Activated naive CD8-positive, alpha-beta T cell treated with anti-CD3 and anti-CD28 coated beads, Interleukin-2, amount 10 ng/mL, durations not matched to agents 7 days and 5 days (primary cell): Measurements from ENCODE around the gene TAF4. TPM values are rescaled to one million over a fixed set of nuclear protein-coding genes. Genes with fewer than 3 reads are reported as not detected.
"Not testable (repeated sequence)": the region's sequence is repeated elsewhere in the genome, so short reads cannot be mapped to it uniquely, and the experiment has no call there.

Experiments used
- ATAC-seq: fragments of 150-1000 bp; cut with Tn5 transposase; one replicate; pipeline ENCODE4 v1.10.0; 2021; ENCODE audit warnings: low read depth, moderate library complexity
- POLR2A ChIA-PET: fragments of 350-600 bp; sonication (Branson Sonifier 250); formaldehyde crosslinking; loops from one replicate; lab custom pipeline; 2021; ENCODE audit warnings: antibody characterized with exemption; lab: Charles Lee
- DNase-seq: peaks from one replicate; pipeline ENCODE4 v3.0.0; 2021
- H3K27ac Mint-ChIP-seq: one replicate; pipeline ENCODE4 v1.8.0; 2022; ENCODE audit warnings: mild to moderate bottlenecking, mixed read lengths
- H3K27me3 Mint-ChIP-seq: one replicate; pipeline ENCODE4 v1.8.0; 2022; ENCODE audit warnings: mild to moderate bottlenecking, moderate library complexity, mixed read lengths
- H3K36me3 Mint-ChIP-seq: one replicate; pipeline ENCODE4 v1.8.0; 2021; ENCODE audit warnings: mild to moderate bottlenecking, mixed read lengths
- H3K4me1 Mint-ChIP-seq: one replicate; pipeline ENCODE4 v1.8.0; 2021; ENCODE audit warnings: mixed read lengths
- H3K4me3 Mint-ChIP-seq: one replicate; pipeline ENCODE4 v1.8.0; 2022; ENCODE audit warnings: mild to moderate bottlenecking, moderate library complexity, mixed read lengths
- H3K9me3 Mint-ChIP-seq: one replicate; pipeline ENCODE4 v1.8.0; 2021; ENCODE audit warnings: mixed read lengths
- total RNA-seq, 2 experiments: library from RNA; stranded (reverse); gene quantifications; one replicate each; pipeline ENCODE4 v1.2.3, GENCODE V29; 2021

Gene TAF4
- total RNA-seq, 2 experiments from 2014 or later = 22.6 to 23.8 TPM

DNA sequence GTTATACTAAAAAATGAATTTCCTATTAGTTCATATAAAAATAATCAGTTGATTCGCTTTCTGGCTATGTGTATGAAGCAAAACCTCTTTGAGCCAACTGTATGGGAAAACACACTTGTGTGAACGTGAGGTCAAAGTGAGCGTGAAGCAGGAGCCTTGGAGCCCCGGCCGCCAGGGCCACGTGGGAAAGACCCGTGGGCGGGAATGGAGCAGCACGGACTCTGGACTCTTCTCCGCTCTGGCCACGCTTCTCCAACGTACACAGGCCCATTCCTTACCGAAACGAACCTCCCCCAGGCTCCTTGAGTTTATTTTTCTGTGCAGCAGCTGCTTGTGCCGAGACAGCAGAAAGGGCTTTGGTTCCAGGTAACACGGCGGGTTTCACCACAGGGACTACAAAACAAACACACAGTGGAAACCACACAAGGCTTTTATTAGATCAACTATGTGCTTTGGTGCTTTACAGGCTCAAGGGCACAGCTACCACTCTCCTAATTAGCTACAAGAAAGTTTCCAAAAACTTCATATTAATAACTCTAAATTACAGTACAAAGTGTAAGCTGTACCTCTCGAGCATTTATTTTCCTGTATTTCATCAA, 62.7 kb downstream of the TAF4 start:
- Mint-ChIP-seq H3K36me3 (peaks cover 10% of the 10 kb centered on the region), H3K27me3 (no peaks in the 10 kb centered on the region), H3K4me3 (no peak overlapping the region), H3K27ac (no peak overlapping the region), H3K4me1 (no peaks in the 10 kb centered on the region), H3K9me3 (no peaks in the 10 kb centered on the region)
- DNase-seq = no peak
- POLR2A ChIA-PET = interaction anchor here (0.6 kb wide), 1 partner anchor 140 kb away, joined by 3 read pairs; the partner anchor contains the start of genes PSMA7 and SS18L1
- ATAC-seq = no peak

DNA sequence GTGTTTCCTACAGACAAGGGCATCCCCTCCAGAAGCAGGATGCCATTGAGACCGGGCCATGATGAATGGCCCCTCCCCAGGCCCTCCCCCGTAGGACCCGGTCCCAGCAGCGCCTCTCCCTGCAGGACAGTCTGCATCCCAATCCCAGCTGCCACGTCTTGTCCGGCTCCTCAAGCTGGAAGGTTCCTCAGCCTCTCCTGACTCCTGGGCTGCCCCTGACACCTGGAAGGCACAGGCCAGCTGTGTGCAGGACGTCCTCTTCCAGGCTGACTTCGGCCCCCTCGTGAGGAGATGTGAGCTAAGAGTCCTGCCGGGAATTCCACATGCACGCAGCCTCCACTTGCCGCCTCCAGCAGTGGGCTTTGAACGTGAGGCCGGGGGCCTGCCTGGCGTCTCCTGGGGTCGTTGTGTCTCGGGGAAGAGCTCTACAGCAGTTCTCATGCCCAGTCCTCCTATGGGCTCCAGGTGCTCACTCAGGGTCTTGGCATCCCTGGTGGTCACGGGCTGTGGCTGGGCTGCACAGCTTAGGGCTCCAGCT, 64.4 kb downstream of the TAF4 start:
- Mint-ChIP-seq H3K27ac (no peak overlapping the region), H3K4me3 (no peak overlapping the region), H3K9me3 (no peaks in the 10 kb centered on the region), H3K4me1 (no peaks in the 10 kb centered on the region), H3K36me3 (peaks cover 18% of the 10 kb centered on the region), H3K27me3 (no peaks in the 10 kb centered on the region)
- no peak for ATAC-seq
- no peak for DNase-seq
- POLR2A ChIA-PET = no interaction called here

DNA sequence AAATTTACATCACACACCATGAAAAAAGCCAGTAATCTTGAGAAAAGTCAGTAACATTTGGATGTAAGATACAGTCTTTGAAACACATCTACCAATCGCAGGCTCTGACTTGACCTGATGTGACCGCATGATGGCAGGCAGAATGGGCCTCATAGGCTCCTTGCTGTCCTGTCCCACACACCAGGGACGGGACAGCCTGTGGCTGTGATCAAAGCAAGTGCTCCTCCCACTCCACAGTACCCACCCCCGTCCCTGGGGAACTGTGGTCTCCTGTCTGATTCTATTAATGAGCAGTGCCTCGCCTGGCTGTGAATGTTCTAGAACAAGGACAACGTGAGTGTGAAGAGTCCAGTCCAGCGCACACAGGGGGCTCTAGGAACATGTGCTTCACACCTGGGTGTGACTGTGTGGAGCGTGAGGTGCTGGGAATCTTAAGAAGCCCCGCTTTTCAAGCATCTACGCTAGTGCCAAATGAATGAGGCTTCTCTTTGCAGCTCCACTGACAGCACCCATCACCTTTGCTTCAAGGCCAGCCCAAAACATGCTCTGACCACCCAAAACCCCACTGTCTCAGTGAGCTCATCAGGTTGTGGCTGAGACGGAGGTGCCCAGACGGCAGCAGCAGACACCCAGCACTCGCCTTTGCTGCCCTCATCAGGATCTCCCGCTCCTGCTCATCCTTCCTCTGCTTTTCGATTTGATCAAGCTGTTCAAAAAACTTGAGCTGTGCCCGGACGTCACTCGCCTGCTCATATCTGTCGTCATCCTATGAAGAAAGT, 67.1 kb downstream of the TAF4 start:
- H3K36me3 Mint-ChIP-seq = peaks cover 33% of the 10 kb centered on the region
- H3K27ac Mint-ChIP-seq = no peak overlapping the region
- no peaks in the 10 kb centered on the region for H3K9me3 Mint-ChIP-seq
- DNase-seq (no peak), ATAC-seq (no peak)
- H3K27me3 Mint-ChIP-seq = no peaks in the 10 kb centered on the region
- POLR2A ChIA-PET = no interaction called here
- no peaks in the 10 kb centered on the region for H3K4me1 Mint-ChIP-seq
- no peak overlapping the region for H3K4me3 Mint-ChIP-seq

DNA sequence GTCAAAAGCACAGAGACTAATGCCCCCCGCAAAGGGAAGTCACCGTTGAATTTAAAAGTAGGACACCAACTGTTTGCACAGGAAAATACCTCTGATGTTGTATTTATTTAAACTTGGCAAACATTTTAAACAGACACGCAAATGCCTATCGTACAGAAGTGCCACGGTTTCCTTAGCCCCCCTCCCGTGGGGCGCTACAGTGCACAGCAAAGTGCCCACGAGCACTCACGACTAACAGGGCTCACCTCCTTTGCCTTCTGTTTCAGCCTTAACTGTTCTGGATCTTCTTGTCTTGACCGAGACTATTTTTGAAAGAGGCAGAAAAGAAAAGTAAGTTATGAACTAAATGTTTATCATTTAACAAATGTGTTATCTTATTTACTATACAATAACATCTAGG, 67.8 kb downstream of the TAF4 start:
- Mint-ChIP-seq H3K9me3 (no peaks in the 10 kb centered on the region), H3K4me3 (no peak overlapping the region), H3K4me1 (no peaks in the 10 kb centered on the region), H3K27me3 (no peaks in the 10 kb centered on the region), H3K36me3 (peaks cover 40% of the 10 kb centered on the region), H3K27ac (no peak overlapping the region)
- ATAC-seq (no peak), DNase-seq (no peak)
- POLR2A ChIA-PET = no interaction called here

DNA sequence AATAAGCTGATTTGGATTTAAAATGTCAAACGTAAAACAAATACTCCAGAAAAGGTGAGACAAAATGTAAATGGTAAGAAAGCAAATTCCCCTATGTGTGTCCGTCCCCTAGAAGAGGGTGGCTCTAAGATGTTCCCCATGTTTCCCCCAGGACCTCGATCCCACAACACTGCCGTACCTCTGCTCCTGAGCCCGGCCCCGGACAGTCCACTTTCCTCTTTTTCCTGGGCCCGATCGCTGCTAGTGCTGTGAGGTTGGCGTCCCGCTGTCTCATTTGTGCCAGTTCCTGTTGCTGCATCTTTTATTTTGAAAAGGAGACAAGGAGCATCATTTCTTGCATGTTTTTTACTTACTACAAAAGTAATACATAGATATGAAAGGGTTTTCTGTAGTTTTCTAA, 68.3 kb downstream of the TAF4 start:
- no peaks in the 10 kb centered on the region for H3K4me1 Mint-ChIP-seq
- ATAC-seq (no peak), DNase-seq (no peak)
- H3K27me3 Mint-ChIP-seq = no peaks in the 10 kb centered on the region
- no peak overlapping the region for H3K4me3 Mint-ChIP-seq
- H3K9me3 Mint-ChIP-seq = no peaks in the 10 kb centered on the region
- POLR2A ChIA-PET = no interaction called here
- no peak overlapping the region for H3K27ac Mint-ChIP-seq
- H3K36me3 Mint-ChIP-seq = peaks cover 45% of the 10 kb centered on the region

DNA sequence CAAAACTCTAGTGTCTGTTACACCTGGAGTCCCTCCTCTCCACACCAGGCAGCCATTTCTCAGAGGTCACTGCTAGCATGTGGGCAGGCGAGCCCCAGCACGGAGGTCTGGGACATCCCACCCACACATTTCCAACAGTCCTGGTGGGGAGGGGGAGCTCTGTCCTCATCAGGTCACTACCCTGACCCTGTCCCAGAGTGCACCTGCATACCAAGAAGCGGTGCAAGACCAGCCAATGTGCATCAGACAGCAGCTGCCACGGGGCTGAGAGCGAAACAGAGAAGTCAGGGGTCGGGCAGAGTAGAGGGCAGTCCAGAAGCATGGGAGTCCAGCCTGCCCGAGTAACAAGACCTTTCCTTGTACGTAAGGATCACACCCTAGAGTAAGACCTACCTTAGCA, 71.1 kb downstream of the TAF4 start:
- no peak overlapping the region for H3K4me3 Mint-ChIP-seq
- peaks cover 12% of the 10 kb centered on the region for H3K9me3 Mint-ChIP-seq
- no peak for DNase-seq
- POLR2A ChIA-PET = no interaction called here
- no peak for ATAC-seq
- H3K27me3 Mint-ChIP-seq = no peaks in the 10 kb centered on the region
- no peak overlapping the region for H3K27ac Mint-ChIP-seq
- peaks cover 65% of the 10 kb centered on the region for H3K36me3 Mint-ChIP-seq
- no peaks in the 10 kb centered on the region for H3K4me1 Mint-ChIP-seq

DNA sequence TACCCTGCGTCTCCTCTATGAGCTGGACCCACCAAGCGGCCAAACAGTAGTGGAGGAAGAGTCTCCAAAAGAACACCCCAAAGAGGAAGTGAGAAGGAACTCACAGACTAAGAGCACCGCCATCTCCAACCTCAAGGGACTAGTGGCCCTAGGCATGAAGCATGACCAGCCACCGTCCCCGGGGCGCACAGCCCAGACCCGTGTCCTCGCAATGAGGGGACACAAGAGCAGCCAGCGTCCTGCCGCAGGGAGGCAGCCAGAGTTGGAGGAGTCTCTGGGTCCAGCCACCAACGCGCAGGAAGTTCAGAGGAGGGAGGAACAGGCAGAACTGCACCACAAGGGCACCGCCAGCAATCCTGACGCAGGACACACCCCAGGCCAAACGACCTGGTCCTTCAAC, 72.6 kb downstream of the TAF4 start:
- no peak overlapping the region for H3K27ac Mint-ChIP-seq

DNA sequence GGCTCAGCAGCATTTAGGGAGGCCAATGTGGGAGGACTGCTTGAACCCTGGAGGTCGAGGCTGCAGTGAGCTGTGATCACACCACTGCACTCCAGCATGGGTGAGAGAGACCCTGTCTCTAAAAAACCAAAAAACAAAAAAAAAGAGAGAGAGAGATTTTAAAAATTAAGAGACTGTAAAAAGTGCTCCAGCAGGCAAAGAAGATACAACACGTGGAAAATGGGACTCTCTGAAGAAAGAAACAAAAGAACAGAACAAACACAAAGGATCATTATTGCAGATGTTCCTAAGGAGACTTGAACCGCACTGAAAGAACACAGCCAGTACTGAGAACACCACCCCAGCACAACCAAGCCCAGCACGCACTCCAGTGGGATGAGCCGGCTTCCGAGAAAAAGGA, 74.2 kb downstream of the TAF4 start:
- no peak for DNase-seq
- ATAC-seq = no peak
- no peak overlapping the region for H3K27ac Mint-ChIP-seq
- peaks cover 1% of the 10 kb centered on the region for H3K4me1 Mint-ChIP-seq
- peaks cover 82% of the 10 kb centered on the region for H3K36me3 Mint-ChIP-seq
- H3K9me3 Mint-ChIP-seq = peaks cover 20% of the 10 kb centered on the region
- no peaks in the 10 kb centered on the region for H3K27me3 Mint-ChIP-seq
- POLR2A ChIA-PET = no interaction called here
- H3K4me3 Mint-ChIP-seq = no peak overlapping the region

More for the DNA sequence above, 72.6 kb downstream of the TAF4 start:
- peaks cover 75% of the 10 kb centered on the region for H3K36me3 Mint-ChIP-seq
- no peak overlapping the region for H3K4me3 Mint-ChIP-seq
- no peak for DNase-seq
- ATAC-seq = no peak
- H3K27me3 Mint-ChIP-seq = no peaks in the 10 kb centered on the region
- peaks cover 13% of the 10 kb centered on the region for H3K9me3 Mint-ChIP-seq
- H3K4me1 Mint-ChIP-seq = no peaks in the 10 kb centered on the region
- POLR2A ChIA-PET = no interaction called here

DNA sequence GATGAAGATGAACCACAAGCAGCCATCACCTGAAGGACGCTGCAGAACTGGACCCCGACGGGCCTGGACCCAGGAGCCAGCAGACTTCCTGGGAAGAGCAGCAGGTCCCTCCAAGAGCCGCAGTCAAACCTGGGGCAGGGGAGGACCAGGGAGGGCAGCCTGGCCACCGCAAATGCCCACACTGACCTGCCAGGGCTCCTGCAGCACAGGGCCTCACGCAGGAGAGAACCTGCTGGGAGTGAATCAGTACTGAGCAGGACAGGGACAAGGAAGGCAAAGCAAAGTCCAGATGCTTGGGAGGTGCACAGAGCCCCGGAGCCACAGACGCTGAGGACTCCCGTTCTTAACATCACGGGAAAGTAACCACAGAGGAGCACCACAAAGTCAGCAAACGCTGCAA, 75.2 kb downstream of the TAF4 start:
- Mint-ChIP-seq H3K4me3 (no peak overlapping the region), H3K27me3 (no peaks in the 10 kb centered on the region), H3K27ac (no peak overlapping the region), H3K36me3 (peaks cover 83% of the 10 kb centered on the region), H3K4me1 (peaks cover 1% of the 10 kb centered on the region), H3K9me3 (peaks cover 21% of the 10 kb centered on the region)
- ATAC-seq = no peak
- POLR2A ChIA-PET = no interaction called here
- DNase-seq = no peak

DNA sequence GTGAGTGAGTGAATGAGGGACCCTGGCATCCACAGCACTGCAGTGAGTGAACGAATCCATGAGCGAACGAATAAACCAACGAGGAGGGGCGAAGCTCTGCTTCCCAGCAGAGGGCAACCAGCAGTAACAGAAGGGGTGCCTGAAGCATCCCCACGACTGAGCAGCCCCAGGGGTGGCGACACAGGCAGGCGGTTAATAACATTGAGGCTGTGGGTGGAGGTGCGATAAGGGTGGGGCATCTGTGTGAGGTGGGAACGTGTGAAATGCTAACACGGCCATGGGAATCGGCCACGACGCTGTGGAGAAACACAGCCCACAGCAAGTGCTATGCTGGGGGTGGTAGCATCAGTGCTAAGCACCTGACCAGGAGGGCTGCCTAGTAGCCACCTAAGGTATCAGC, 75.9 kb downstream of the TAF4 start:
- DNase-seq (no peak), ATAC-seq (no peak)
- Mint-ChIP-seq H3K27ac (no peak overlapping the region), H3K4me3 (no peak overlapping the region), H3K27me3 (no peaks in the 10 kb centered on the region), H3K36me3 (peaks cover 77% of the 10 kb centered on the region), H3K9me3 (peaks cover 21% of the 10 kb centered on the region), H3K4me1 (peaks cover 1% of the 10 kb centered on the region)
- POLR2A ChIA-PET = no interaction called here

DNA sequence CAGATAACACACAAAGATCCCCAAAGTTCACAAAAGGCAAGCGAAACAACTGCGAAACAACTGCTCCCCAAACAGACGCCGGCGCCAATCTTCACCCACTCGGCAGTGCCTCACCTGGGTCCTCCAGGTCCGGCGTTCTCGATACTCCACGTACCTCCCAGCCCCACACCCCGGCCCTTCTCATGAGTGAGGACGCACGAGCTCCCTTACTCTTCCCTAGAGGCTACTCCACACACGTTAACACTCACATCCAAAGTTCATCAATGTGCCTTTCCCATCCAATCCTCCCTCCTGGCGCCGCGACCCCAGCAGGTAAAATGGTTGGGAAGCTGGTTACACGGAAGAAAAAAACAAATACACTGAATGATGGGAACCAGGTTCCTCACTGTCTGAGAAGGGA, 77.0 kb downstream of the TAF4 start:
- Mint-ChIP-seq H3K4me1 (peaks cover 1% of the 10 kb centered on the region), H3K36me3 (peaks cover 76% of the 10 kb centered on the region), H3K27ac (no peak overlapping the region), H3K27me3 (no peaks in the 10 kb centered on the region), H3K9me3 (peaks cover 26% of the 10 kb centered on the region), H3K4me3 (no peak overlapping the region)
- DNase-seq (no peak), ATAC-seq (no peak)
- POLR2A ChIA-PET = no interaction called here

DNA sequence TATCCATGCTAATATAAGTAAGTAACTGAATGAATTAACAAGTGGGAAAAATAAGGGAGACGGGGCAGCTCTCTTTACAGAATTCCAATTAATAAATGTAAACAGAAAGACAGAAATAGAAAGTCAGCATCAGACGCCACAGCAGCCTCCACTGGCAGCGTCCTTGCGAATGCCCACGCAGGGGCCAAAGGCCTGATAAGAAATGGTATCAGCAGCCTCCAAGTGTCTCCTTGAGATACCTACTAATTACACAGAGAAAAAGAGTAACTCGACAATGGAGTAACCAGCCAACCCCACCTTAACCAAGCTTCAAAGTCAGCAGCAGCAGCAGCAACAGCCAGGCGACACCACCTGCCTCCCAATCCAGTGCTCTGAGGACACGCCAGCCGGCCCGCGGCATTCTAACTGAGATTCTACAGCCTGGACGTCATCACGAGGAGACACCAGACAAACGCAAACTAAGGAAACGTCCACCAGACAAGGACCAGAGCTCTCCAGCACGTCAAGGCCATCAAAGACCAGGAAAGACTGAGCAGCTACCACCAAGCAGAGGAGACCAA, 78.8 kb downstream of the TAF4 start:
- ATAC-seq = no peak

DNA sequence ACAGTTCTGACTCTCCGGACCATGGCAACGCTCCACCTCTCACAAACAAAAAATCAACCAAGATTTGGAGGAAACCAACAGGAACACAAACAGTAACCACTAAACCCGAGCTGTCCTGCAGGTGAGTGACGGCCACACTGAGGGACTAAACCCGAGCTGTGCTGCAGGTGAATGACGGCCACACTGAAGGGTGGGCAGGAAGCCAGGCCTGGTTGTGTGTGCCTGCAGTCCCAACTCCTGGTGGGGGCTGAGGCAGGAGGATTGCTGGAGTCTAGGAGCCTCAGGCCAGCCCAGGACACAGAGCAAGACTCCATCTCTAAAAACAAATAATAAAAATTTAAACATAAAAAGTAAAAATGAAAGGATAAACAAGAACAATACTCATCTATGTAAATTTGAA, 80.6 kb downstream of the TAF4 start:
- Mint-ChIP-seq H3K27ac (no peak overlapping the region), H3K27me3 (no peaks in the 10 kb centered on the region), H3K4me1 (peaks cover 5% of the 10 kb centered on the region), H3K9me3 (peaks cover 24% of the 10 kb centered on the region), H3K36me3 (peaks cover 67% of the 10 kb centered on the region), H3K4me3 (no peak overlapping the region)
- POLR2A ChIA-PET = no interaction called here
- no peak for DNase-seq
- ATAC-seq = no peak

More for the DNA sequence above, 78.8 kb downstream of the TAF4 start:
- DNase-seq = no peak
- Mint-ChIP-seq H3K4me1 (peaks cover 1% of the 10 kb centered on the region), H3K27me3 (no peaks in the 10 kb centered on the region), H3K9me3 (peaks cover 29% of the 10 kb centered on the region), H3K4me3 (no peak overlapping the region), H3K36me3 (peaks cover 70% of the 10 kb centered on the region), H3K27ac (no peak overlapping the region)
- POLR2A ChIA-PET = no interaction called here

DNA sequence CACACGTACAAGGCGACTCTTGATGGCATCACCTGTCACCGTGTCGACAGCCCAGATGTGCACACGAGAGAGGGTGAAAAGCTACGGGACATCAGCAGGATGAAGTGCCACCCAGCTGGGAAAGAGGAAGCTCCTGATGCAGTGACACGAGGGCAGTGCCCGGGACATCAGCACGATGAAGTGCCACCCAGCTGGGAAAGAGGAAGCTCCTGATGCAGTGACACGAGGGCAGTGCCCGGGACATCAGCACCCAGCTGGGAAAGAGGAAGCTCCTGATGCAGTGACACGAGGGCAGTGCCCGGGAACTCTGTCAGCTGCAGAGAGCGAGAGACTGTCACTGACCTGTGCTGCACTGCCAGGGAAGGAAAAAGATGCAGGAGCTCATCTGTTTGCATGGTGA, 81.2 kb downstream of the TAF4 start:
- H3K9me3 Mint-ChIP-seq = peaks cover 24% of the 10 kb centered on the region
- DNase-seq, ATAC-seq, H3K4me1 Mint-ChIP-seq, H3K27me3 Mint-ChIP-seq, POLR2A ChIA-PET, H3K4me3 Mint-ChIP-seq: not testable (repeated sequence)
- H3K27ac Mint-ChIP-seq = peak overlapping the region; percentile 30
- H3K36me3 Mint-ChIP-seq = peaks cover 62% of the 10 kb centered on the region
